HG03060 (cell line): ENCODE measurements around the gene C1R.
"Not testable (repeated sequence)": the region's sequence is repeated elsewhere in the genome, so short reads cannot be mapped to it uniquely, and the experiment has no call there.

ENCODE experiments used
- ATAC-seq: cut with Tn5 transposase; IDR thresholded peaks from one replicate; pipeline ENCODE4 v1.9.1; 2021; ENCODE audit warnings: low read depth, moderate number of reproducible peaks; ENCODE audit not compliant: unreplicated experiment

C1R gene

GRCh38 chr12:7121324-7121723 lies 29.1 kb upstream of the C1R start:
- ATAC-seq = no peak

DNA sequence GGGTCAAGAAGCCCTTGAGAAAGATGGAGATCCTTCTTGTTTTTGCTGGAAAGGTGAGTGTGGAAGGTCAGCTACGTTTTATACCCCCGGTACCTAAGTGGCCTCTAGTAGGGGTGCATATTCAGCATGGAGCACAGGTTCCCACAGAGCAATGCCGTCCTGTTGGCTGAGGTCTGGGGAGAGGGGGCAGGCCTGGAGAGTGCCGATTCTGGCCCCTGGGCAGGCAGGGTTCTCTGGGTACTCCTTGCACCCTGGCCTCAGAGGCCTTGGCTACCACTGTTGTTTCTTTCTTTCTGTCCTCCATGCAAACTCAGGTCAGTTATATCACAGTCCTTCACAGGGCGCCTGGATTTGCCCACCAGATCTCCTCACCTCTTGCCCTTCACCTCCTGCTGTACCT lies 27.9 kb upstream of the C1R start:
- ATAC-seq = no peak

GRCh38 chr12:7118881-7119280 lies 26.6 kb upstream of the C1R start:
- no peak for ATAC-seq

- no peak for ATAC-seq
Observed at GRCh38 chr12:7117670-7118069, 25.4 kb upstream of the C1R start.

DNA sequence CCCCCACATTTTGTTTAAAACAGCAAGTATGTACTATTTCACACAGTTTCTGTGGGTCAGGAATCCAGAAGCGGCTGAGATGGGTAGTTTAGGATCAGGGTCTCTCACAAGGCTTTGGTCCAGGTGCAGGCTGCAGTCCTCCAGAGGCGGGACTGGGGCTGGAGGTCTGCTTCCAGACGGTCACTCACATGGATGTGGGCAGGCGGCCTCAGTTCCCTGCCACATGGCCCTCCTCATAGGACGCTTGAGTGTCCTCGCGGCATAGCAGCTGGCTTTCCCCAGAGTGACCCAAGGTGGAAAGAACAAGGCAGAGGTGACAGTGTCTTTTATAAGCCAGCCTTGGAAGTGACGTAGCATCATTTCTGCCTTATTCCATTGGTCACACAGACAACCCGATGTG lies 24.7 kb upstream of the C1R start:
- ATAC-seq = no peak

- no peak for ATAC-seq
Observed at GRCh38 chr12:7116196-7116595, 24.0 kb upstream of the C1R start.

DNA sequence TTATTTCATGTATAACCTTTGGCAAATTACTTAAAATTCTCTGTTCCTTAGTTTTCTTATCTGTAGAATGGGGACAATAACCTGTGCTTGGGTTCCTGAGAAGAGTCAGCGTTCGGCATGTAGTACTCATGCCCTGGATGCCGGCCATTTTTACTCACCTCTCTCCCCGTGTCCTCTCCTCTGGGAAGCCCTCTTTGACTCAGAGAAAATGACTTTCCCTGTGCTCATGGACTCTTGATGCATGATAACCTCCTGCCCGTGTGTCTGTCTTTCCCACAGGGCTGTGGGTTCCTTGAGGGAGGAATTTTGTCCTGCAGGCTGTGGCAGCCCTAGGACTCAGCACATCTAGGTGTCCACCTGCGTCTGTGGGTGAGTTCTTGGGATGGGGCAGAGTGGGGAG lies 22.6 kb upstream of the C1R start:
- no peak for ATAC-seq

GRCh38 chr12:7114008-7114407 lies 21.8 kb upstream of the C1R start:
- ATAC-seq = no peak

DNA sequence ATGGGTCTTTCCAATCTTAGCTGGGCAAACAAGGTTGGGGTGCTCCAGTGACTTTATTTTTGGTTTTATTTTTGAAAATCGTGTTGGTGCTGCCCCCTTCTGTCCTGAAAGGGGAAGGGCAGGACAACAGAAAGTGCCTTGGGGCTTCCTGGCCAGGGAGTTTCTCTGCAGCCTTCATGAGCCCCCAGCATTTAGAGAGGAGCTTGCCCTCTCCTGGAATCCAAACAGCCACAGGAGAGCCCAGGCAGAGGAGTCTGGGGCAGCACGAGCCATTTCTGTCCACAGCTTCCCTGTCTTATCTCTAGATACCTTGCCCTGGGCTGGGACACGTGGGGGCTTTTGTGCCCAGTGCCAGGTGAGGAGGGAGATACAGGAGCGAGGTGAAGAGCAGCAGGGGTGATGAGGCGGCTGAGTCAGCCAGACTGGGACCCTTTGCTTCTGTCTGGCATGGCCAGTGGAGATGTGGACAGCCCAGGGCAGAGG lies 21.2 kb upstream of the C1R start:
- ATAC-seq = no peak

DNA sequence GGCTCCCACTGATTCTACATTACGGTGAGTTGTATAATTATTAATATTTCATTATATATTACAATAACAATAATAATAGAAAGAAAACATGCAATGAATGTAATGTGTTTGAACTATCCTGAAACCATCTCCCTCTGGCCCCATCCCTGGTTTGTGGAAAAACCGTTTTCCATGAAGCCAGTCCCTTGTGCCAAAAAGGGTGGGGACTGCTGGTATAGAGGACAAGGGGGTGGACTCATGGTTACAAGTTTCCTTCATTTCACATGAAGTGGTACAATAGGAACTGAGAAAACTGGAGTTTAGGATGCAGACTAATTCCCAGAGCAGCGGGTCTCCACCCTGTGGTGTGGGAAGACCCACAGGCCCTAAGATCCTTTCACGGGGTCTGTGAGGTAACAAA lies 19.8 kb upstream of the C1R start:
- ATAC-seq = no peak

DNA sequence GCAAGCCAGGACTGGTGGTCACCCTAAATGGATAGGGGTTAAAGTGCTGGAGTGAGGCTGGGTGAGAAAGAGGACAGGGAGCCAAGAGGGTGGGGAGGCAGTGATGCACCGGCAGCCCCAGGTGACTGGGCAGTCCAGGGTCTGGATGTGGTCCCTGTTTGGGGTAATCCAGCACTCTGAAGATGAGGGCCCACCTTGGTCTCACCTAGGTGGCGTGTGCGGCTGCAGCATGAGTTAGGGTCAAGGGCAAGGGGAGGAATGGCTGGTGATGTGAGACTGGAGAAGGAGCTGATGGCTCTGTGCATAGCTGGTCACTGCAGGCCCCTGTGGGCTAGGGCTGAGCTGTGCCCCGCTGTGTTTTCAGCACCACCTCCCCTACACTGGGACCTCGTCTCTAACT lies 18.4 kb upstream of the C1R start:
- ATAC-seq = no peak

DNA sequence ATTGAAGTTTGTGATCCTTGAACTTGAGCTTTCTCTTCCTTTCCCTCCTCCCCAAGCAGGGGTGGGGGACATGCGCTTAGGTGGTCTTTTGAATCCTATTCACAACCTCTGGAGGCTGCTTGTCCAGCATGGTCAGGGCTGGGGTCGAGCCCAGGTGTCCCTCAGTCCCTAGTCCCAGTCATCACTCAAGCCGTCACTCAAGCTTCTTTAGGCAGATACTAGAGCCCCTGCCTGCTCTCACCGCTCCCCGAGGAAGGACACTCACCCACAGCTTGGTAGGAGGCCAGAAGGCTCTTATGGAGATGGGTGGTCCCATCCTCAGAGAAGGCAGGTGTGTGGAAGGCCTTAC lies 17.3 kb upstream of the C1R start:
- no peak for ATAC-seq

GRCh38 chr12:7108796-7109571 lies 16.7 kb upstream of the C1R start, which contains the start of gene C1RL:
TSS of gene C1RL (minus strand) at chr12:7109214. CDS start at chr12:7109180, 34 bp downstream.
- no peak for ATAC-seq

GRCh38 chr12:7108003-7108795 lies 16.0 kb upstream of the C1R start:
- ATAC-seq = peak; percentile 55

DNA sequence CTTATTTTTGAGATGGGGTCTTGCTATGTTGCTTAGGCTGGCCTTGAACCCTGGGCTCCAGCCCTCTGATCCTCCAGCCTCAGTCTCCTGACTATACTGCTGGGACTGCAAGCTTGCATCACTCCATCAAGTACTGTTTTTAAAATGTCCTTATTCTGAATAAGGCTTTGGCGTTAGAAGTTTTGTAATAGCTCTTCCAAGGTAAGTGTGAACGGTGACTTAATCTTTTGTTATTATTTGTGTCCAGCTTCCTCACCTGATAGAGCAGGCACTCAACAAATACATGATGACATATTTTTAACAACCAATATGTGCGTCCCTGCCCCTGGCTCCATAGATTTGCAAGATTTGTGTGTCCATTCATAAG lies 15.4 kb upstream of the C1R start:
- ATAC-seq = no peak

GRCh38 chr12:7107181-7107580 lies 14.9 kb upstream of the C1R start:
- not testable (repeated sequence) for ATAC-seq

DNA sequence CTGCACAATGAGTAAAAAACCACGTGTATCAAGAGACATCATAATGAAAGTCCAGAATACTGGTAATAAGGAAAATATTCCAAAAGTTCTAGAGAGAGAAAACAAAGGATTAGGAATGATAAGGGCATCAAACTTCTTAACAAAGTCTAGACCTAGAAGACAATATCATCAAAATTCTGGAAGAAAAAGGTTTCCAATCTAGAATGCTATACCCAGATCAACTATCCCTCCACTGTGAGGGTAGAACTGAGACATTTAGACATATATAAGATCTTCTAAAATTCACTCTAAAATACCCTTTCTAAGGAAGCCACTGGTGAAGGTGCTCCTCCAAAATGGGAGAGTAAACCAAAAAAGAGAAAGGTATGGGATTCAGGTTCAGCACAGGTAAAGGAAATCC lies 13.8 kb upstream of the C1R start:
- no peak for ATAC-seq

- ATAC-seq = no peak
Observed at GRCh38 chr12:7103837-7104584, 11.8 kb upstream of the C1R start.

DNA sequence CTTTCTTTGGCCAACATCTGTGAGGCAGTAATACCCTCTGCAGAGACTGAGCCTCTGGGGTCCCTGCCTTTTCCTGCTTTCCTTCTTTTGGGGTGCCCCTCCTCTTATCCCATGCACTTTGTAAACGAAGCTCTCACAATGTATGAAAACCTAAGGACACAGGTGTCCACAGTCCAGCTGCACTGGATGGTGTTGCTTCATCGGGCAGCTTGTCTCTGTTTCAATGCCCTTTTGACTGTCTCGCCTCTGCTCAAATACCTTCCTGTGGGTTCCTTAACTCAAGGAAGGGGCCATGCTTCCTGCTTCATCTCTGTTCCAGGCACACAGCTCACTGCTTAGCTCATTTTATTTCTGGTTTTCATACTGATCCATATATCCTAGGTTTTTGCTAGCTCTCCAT lies 10.3 kb upstream of the C1R start:
- ATAC-seq = no peak

DNA sequence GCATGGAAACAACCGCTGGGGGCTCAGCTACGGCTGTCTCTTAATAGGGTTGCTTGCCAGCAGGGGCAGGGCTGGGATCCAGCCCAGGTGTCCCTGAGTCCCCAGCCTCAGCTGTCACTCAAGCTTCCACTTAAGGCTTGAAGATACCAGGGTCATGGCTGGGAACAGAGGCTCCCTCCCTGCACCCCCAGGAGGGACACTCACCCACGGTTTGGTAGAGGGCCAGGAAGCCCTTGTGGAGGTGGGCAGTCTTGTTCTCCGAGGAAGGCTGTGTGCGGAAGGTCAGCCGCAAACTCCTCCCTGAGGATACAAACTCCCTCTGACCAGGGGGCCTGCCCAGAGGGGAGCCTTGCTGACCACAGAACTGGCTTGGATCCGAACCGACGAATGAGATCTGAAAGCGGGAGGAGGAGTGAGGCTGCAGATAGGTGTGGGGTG lies 9.5 kb upstream of the C1R start:
- no peak for ATAC-seq

DNA sequence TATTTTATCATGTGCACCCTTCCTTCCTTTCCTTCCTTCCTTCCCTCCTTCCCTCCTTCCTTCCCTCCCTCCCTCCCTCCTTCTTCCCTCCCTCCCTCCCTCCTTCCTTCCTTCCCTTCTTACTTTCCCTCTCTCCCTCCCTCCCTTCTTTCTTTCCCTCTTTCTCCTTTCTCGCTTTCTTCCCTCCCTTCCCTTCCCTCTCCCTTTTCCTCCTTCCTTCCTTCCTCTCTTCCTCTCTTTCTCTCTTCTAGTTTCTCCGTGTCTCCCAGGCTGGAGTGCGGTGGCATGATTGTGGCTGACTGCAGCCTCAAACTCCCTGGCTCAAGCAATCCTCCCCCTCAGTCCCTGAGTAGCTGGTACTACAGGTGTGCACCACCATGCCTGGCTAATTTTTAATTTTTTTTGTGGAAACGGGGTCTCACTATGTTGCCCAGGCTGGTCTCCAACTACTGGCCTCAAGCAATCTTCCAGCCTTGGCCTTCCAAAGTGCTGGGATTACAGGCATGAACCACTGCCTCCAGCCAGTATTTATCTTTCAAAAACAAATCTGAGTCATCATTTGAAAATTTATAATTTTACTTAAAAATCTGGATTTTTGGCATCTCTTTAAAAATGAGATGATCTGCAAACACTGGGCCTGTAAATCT lies 8.9 kb upstream of the C1R start:
- ATAC-seq = no peak
